Activated T-cell treated with anti-CD3 and anti-CD28 coated beads, Interleukin-2, amount 50 U/mL, for 48 hours (primary cell): ENCODE results near the gene DLK2.
"Not testable (repeated sequence)": the region's sequence is repeated elsewhere in the genome, so short reads cannot be mapped to it uniquely, and the experiment has no call there.

Experiments
- DNase-seq, 2 experiments: peaks; one replicate each; pipeline ENCODE4 v3.0.0-alpha.2; 2020

Gene DLK2

GRCh38 chr6:43481075-43481474 is 25.7 kb upstream of the DLK2 start:
- no peak for DNase-seq

GRCh38 chr6:43478008-43478372 is 22.6 kb upstream of the DLK2 start:
- DNase-seq: peak in 1 of 2 experiments; percentile 22

GRCh38 chr6:43477235-43478007 is 22.1 kb upstream of the DLK2 start, which contains the start of gene TJAP1:
TJAP1 (plus strand) TSS chr6:43477570; CDS start chr6:43499002, 21,432 bp downstream.
- peak; percentile 99 for DNase-seq

GRCh38 chr6:43476746-43477145 is 21.4 kb upstream of the DLK2 start:
- DNase-seq: no peak

GRCh38 chr6:43475516-43475915 is 20.2 kb upstream of the DLK2 start:
- no peak for DNase-seq

DNA sequence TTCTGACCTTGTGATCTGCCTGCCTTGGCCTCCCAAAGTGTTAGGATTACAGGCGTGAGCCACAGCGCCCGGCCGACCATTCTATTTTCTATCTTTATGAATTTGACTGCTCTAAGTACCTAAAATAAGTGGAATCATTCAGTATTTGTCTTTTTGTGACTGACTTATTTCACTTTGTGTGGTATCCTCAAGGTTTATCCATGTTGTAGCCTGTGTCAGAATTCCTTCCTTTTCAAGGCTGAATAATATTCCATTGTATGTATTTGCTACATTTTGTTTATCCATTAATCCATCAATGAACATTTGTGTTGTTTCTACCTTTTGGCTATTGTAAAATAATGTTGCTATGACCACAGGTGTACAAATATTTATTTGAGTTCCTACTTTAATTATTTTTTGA is 17.2 kb upstream of the DLK2 start:
- no peak for DNase-seq

- DNase-seq: no peak
Observed at GRCh38 chr6:43471399-43471798, 16.1 kb upstream of the DLK2 start.

DNA sequence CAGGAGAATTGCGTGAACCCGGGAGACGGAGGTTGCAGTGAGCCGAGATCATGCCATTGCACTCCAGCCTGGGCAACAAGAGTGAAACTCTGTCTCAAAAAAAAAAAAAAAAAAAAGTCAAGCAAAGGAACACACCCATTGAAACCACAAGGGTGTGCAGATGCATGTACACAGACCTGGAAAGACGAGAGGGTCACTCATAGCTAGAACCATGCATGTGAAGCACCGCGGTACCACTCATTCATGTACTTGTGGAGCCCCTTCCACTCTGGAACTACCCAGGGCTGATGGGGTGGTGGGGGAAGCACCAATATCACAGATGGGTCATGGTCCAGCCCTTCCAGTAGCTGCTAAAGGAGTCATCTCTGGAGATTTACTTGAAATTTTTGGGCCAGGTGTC is 14.6 kb upstream of the DLK2 start:
- no peak for DNase-seq

GRCh38 chr6:43468748-43469681 is 13.7 kb upstream of the DLK2 start:
- DNase-seq: no peak

DNA sequence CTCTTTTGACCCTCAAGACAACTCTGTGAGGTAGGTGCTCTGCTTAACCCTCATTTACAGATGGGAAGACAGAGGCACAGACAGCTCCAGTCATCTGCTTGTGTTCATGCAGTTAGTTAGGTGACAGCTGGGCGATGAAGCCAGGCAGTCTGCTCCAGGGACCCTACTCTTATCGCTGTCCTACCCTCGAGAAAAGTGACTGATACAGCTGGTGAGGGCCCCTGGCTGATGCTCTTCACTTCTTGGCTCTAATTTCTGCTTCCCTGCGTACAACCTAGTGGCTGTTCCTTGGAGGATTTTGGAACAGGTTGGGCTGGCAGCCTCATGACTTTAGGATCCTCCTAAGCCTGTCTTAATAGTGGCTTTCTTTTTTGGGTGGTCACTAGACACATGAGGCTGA is 12.9 kb upstream of the DLK2 start:
- no peak for DNase-seq

GRCh38 chr6:43467752-43468151 is 12.4 kb upstream of the DLK2 start:
- DNase-seq: no peak

- DNase-seq: not testable (repeated sequence)
Observed at GRCh38 chr6:43467265-43467664, 11.9 kb upstream of the DLK2 start.

- no peak for DNase-seq
Observed at GRCh38 chr6:43465948-43466347, 10.6 kb upstream of the DLK2 start.

GRCh38 chr6:43464337-43464736 is 9.0 kb upstream of the DLK2 start:
- no peak for DNase-seq

DNA sequence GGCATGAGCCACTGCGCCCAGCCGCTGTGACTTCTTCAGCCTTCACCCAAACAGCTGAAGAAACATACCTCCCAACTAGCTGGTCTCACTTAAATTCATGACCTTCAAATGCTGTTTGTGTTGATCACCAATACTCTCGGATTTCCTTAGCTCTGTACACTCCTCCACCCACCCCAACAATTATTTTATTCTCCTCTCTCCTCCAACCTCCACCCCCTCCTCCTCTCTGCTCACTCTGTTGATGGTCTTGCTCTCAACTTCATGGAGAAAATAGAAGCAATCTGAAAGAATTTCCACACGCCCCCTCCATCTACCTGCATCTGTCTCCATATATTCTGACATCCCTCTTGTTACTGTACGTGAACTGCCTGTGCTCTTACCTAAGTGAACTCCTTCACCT is 6.6 kb upstream of the DLK2 start:
- no peak for DNase-seq

- no peak for DNase-seq
Observed at GRCh38 chr6:43460032-43460431, 4.7 kb upstream of the DLK2 start.

DNA sequence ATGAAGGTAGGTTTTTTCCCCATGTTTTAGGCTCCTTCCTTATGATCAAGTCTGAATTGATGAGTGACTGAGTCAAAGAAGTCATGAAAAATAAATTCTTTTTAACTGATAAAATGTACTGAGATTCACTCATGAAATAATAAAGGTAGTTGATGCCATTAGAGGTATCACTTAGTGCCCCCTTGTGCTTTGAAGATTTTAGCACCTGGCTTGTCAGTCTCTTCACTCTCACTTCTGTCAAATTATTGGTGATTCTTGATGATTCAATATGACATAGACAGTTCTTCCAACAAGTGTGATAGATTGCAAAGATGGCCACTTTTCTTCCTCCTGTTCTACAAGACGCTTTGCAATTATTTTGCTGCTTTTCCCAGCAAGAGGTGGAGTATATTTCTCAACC is 4.2 kb upstream of the DLK2 start:
- DNase-seq: no peak

DNA sequence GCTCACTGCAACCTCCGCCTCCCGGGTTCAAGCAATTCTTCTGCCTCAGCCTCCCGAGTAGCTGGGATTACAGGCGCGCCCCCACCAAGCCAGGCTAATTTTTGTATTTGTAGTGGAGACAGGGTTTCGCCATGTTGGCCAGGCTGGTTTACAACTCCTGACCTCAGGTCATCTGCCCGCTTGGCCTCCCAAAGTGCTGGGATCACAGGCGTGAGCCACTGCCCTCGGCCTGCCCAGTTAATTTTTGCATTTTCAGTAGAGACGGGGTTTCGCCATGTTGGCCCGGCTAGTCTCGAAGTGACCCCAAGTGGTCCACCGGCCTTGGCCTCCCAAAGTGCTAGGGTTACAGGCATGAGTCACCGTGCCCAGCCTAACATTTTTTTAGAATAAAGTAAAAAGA is 2.8 kb upstream of the DLK2 start:
- DNase-seq: not testable (repeated sequence)

- no peak for DNase-seq
Observed at GRCh38 chr6:43457643-43458042, 2.3 kb upstream of the DLK2 start.

DNA sequence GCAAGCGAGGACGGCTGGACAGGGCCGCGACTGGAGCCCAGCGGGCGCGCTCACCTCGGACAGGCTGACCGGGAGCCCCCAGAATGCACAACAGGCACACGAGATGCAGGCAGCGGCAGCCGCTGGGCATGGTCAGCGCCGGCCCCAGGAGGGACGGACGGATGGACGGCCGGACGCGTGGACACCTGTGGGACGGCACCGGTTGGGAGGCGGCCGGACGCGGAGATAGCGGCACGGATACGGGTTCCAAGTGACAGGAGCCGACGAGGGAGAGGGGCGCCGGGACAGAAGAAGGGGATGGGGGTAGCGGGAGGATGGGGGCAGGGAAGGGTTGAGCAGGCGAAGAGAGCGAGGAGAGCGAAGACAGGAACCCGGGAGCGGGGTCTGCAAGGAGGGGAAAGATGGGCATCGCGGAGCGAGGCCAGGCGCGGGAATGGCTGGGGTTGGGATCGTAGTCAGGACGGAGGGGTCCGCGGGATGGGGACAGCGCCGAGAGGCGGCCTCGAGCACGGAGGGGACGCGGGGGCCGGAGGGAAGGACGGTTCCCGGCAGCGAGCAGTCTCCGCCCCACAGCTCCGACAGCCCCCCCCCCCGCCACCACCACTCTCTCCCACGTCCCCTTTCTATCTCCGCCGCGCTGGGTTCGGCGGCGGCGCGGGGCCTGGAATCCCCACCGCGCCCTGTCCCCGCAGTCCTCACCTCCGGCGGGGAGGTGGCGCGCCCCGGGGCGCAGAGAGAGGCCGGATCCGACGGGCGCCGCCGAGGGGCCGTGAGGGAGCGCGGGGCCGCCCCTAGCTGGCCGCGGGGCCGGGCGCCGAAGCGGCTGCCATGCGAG is 435 bp downstream of the DLK2 start:
- peak in 1 of 2 experiments; percentile 41 for DNase-seq

DNA sequence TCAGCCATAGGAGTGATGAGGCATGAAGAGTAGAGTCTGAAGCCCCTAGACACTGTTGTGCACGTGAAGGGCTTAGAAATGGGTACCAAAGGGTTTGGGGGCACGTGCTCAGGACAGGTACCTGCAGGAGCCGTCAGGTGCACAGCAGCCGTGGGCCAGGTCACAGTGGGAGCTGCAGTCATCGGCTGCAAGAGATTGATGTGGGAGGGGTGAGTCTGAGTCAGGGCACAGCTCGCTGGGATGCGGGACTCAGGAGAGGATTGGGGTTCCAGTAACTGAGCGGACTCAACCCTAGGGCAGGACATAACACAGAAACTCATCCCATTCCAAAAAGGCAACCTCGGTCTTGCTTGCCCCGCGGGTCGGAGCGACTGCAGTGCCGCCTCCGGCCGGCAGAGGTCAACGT is 1.1 kb downstream of the DLK2 start:
- DNase-seq: peak; percentile 84

DNA sequence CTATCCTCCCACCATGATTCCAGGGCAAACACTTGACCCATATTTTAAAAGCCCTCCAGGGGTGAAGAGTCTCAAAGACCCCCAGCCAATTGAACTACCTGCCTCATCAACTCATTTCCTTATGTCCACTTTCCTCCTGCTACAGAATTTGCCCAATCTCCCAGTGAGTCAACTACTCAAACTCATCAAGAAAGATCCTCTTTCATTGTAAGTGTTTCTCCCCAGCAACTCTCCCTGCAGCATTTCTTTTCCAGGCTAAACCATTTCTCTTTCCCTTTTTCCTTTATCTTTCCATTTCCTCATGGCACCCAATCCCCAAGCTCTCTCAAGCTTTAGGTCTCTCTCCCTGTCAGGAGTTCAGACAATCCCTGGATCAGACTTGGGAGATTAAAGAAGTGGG is 1.5 kb downstream of the DLK2 start:
- DNase-seq: no peak

GRCh38 chr6:43452896-43453295 is 2.5 kb downstream of the DLK2 start:
- DNase-seq: no peak
